GM19452 (cell line): Measurements from ENCODE around the gene ZNF394.

Experiments used
- ATAC-seq: cut with Tn5 transposase; IDR thresholded peaks from one replicate; pipeline ENCODE4 v1.9.1; 2021; ENCODE audit not compliant: unreplicated experiment

Gene ZNF394

DNA sequence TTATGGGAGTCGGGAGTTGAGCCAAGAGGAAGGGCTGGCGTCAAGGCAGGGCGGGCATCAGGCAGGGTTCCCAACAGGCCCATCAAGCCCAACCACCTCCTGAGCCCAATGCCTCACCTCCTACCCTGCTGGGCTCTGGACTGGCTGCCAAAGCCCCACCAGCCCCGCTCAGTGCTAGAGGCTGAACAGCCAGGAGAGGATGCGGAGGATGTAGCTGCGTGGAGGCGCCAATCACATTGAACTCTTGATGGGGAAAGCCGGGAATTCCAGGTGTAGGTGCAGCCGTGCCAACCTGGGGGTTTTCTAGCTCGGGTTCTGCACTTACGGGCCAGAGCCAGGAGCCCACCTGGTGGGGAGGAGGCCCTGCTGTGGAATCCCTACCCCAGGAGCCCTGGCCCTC, 47.0 kb downstream of the ZNF394 start:
- ATAC-seq: no peak

DNA sequence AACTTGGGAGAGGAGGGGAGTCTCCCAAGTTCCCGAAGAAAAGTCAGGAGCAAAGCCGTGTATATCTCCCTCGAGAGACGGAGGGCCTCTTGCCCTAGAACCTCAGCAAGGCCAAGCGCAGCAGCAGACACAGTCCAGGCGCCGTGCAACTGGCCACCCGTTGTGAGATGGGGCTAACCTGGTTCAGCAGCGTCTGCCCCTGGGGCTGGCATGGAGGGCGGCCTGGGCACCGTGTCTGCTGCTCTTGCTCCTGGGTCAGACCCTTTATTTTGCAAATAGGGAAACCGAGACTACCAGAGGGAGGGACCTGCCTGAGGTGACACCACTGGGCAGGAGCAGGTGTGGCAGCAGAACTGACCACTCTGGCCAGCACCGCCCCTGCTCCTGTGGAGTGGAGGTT, 47.5 kb downstream of the ZNF394 start:
- no peak for ATAC-seq

DNA sequence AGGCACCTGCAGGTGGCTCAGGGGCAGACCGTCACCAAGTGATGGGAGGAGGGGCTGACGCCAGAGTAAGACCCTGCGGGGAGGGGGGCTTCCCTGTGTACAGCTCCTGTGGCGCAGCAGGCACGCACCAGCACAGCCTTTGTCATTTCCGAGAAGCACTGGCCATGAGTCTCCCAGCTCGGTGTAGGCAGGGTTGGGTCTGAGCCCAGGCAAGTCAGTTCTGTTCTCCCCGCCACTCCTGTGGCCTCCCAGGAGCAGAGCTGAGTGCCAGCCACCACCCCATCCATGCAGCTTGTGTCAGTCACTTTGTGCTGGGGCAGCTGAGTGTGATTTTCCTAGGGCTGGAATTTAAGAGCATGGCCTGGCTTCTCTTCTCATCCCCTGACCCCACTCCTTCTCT, 48.1 kb downstream of the ZNF394 start:
- no peak for ATAC-seq

DNA sequence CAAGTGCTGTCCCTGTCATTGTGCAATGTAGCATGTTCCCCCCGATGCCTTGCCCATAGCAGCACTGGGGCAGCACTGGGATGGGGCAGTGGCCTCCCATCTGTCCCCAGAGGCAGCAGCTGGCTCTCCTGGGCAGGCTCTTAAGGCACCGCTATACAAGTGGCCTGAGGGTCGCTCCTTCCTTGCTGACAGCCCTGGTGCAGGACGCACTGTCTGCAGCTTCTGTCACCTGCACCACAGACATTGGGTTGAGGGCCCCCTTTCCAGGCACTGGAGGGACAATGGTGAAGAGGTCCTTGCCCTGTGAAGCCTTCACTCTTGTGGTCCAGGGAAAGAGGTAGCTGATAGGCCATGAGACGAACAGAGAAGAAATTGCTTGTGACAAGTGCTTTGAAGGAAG, 50.8 kb downstream of the ZNF394 start:
- ATAC-seq: no peak

DNA sequence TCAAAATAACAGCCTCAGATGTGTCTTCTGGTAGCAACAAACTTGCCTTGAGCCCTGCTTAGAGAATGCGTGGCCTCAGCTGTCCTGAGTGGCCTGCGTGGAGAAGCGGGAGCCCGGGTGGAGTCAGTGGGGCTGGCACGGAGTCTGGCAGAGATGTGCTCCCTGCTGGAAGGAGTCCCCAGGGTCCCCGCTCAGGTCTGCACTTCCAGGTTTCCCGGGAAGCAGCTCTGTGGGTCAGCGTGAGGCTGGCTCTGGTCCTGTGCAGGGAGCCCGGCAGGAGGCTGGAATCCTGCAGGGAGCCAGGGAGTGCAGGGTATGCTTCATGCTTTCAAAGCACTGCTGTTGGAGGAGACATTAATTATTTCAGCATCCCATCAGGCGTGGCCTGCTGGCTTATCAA, 51.2 kb downstream of the ZNF394 start:
- no peak for ATAC-seq

DNA sequence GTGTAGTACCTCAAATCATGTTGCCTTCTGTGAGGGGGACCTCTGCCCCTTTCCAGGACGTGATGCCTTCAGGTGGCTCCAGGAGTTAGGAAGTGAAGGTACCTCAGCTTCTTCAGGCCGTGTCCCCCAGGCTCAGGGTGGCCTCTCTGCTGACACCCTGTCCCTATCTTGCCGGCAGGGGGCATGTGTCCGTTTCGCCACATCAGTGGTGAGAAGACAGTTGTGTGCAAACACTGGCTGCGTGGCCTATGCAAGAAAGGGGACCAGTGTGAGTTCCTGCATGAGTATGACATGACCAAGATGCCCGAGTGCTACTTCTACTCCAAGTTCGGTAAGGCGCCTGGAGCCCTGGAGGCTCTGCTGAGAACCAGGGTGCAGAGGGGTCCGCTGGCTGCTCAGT, 52.1 kb downstream of the ZNF394 start:
- ATAC-seq: no peak

DNA sequence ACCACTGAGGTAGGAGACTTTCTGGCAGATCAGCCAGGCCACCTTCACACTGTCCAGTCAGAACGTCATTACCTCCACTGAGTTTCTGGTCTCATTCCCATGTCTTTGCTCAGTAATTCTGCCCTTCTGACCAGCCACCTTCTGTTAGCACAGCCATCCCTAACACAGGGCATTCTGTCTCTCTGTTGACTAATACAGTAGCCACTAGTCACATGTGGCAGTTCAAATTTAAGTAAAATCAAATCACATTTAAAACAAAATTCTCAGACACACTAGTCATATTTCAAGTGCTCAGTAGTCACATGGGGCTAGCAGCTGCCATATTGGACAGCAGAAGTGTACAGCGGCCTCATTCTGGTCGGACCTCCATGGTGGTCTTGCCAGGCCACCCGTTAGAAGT, 54.0 kb downstream of the ZNF394 start:
- ATAC-seq: no peak
